Measurements from ENCODE around the gene PXDC1. TPM values are rescaled to one million over a fixed set of nuclear protein-coding genes. Genes with fewer than 3 reads are reported as not detected.

The PXDC1 gene, protein sequence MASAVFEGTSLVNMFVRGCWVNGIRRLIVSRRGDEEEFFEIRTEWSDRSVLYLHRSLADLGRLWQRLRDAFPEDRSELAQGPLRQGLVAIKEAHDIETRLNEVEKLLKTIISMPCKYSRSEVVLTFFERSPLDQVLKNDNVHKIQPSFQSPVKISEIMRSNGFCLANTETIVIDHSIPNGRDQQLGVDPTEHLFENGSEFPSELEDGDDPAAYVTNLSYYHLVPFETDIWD
- total RNA-seq, result 48.4 TPM

DNA sequence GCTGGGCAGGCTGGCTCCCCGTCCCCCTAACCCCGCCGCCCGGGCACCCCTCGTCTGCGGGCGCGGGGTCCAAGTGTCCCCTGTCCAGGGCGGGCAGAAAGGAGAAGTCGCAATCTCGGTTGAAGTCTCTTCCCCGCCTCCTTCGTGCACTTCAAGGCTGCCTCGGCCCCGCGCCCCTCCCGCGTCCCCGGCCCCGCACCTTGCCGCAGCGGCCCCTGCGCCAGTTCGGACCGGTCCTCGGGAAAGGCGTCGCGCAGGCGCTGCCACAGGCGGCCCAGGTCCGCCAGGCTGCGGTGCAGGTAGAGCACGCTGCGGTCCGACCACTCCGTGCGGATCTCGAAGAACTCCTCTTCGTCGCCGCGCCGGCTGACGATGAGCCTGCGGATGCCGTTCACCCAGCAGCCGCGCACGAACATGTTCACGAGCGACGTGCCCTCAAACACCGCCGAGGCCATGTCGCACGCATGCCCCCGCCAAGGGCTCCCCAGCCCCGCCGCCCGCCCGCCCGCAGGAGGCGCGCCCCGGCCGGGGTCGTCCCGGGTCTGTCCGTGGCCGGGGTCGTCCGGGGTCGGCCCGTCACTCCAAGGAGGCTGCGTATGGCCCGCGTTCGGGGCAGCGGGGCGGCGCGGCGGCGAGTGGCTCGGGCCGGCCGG is at the start of gene PXDC1:
Gene PXDC1, minus strand, starts transcription at position 637 of the 653 bp plus-strand sequence. Its CDS starts 182 bp downstream, at position 455.
- DNase-seq (ENCODE audit: low spot score), result no peak

DNA sequence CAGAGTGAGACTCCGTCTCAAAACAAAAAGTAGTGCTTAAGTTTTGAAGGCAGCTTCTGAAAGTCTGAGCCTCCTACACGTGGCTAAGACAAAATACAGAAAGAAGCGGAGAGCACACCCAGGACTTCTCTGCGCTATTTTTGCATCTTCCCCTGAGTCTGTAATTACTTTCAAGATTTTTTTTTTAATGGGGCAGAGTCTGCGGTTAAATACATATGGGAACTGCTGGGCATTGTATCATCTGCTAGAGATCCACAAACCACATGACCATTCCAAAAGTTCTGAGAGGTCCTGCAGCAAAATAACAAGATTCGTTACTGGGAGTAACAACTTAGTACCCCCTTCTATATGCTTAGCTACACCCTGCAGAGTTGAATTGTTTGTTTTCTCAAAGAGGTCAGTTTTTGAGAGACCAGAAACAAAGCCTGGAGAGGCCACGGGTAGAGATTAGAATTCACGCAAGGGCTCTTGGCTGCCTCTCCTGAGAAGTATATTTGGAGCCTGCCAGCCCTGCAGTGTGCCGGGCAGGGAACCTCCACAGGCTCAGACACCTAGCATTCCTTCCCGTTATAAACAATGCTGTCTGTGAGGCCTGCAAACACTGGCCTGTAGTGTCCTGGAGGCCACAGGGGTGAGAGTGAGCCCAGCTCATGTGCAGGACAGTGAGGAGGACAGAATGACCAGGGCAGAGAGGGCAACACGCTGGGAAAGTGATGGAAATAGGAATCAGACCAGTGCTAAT is 49.5 kb upstream of the PXDC1 start:
- DNase-seq (ENCODE audit: low spot score), result no peak

DNA sequence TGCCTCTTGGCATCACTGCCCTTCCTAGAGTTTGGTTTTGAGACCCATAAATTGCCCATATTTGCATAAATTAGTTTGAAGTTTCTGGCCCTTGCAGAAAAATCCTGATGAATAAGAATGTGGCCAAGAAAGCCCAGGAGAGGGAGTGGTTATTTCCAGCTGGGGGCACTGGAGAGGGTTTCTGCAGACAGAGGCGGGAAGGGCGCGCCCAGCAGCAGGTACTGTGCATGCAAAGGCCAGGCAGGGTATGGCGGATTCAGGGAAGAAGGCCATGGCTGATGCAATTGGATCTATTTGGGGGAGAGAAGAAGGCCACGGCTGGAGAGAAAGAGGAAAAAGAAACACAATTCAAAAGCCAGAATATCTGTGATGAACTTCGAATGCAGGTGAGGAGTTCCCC is 48.2 kb upstream of the PXDC1 start:
- DNase-seq (ENCODE audit: low spot score), result no peak

DNA sequence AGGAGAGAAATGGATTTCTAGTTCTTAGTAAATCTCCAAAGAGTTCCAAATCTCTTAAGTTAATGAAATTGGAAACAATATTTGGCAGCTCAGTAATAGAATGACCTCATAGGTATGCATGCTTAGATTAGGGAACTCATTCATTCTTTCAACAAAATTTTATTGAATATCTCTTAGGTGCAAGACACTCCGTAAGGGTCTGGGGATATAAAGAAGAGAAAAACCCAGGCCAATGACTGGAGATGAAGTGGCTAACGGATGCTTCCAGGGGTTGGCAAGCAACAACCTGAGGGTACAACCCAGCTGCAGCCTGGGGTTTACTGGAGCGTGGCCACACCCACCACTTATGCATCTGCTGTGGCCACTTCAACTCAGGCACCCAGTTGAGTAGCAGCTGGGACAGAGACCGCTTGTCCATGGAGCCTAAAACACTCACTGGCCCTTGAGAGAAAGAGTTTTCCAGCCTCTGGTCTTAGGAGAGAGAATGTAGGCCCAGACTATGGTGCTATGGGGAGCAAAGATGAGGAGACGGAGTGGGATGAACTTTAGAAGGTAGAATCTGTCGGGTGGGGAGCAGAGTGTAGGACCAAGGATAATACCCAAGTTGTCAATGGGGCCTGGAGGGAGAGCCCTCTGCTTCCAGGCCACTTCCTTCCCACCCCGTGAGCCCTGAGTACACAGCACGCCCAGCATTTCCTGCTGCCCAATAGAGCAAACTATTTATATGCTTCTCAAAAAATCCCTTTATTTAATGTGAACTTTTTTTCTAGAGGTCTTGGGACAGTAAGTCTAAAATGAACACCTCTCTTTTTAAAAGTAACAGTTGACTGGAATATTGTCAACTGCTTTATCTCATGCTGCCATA is 46.8 kb upstream of the PXDC1 start:
- DNase-seq (ENCODE audit: low spot score), result no peak

DNA sequence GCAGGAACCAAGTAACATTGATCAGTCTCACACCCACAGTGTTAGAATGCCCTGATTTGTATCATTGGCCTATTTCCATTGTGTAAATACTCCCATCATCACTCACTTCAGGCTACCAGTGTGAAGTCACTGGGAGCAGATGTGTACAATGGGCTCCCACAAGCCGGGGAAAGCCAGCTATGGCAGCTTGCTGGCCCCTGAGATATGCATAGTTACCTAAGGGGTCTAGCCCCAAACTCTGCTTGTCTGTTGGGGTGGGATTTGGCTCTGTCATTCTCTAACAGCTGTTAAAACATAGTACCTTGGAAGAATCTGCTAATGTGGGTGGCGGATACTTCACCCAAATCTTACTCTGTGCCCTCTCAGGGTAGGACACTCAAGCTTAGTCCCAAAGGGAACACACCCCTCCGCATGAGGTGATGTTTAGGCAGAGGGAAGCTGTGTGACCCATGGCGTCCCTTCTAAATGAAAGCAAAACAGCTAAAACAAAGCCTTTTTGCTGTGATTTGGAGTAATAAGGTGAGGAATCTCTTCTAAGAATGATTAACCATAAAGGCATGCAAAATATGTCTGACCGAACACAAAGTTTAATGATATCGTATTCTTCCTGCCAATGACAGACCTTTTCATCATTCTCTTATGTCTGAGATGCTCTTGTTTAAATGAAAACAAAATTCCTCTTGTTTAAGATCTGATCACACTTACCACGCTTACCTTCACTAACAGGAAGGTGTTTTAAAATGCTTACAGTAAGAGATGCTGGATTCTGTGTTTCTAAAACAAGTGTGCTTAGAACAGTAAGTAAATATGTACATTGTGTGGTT is 45.9 kb upstream of the PXDC1 start:
- no peak for DNase-seq (ENCODE audit: low spot score)

DNA sequence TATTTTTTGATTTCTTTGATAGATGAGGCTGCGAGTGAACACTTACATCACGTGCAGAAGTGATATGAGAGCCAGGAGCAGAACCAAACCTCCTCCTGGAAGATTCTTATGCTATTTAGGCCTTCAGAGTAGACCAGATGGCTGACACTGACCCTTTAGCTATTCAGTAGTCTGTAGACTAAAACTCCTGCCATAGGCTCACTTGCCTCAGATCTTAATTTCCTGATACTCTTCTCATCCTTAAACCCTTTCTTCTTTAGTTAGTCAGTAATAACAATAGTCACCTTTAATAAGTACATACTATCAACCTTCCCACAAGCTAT is 45.2 kb upstream of the PXDC1 start:
- DNase-seq (ENCODE audit: low spot score), result no peak

DNA sequence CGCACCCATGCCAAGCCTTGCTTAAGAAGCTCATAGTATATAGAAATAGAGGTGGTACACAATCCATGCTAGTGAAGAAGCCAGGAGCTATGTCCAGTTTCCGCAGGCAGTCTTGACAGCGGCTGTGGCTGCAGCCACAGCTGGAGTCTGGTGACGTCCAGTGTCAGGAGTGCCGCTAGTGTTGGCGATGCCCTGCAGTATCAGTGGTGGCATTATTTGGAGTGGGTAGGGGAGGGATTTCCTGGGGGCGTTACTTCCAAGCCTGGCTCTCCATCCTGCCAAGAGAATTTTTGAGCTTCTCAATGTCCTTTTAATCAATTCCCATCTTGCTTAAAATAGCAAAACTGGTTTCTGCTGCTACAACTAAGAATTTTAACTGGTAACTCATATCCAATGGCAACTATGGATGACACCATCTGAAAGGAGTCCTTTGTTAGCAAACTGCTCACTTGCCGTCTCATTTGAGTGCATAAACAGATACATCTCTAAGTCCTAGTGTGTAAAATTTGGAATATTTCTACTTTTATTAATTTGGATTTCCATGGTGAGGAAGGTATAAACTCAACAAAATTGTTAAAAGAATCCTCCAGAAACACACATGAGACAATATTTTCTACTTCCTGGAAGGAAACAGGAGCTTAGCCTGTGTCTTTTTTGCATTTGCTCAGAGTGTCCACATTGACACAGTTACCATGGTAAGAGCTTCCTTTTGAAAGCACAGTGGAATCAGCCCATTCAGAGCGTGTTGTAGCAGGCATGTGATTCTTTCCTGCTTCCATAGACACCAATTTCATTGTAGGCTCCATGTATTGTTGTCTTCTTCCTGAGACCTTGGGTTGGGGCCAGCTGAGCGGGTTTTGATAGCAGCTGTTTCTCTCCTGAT is 44.6 kb upstream of the PXDC1 start:
- no peak for DNase-seq (ENCODE audit: low spot score)

DNA sequence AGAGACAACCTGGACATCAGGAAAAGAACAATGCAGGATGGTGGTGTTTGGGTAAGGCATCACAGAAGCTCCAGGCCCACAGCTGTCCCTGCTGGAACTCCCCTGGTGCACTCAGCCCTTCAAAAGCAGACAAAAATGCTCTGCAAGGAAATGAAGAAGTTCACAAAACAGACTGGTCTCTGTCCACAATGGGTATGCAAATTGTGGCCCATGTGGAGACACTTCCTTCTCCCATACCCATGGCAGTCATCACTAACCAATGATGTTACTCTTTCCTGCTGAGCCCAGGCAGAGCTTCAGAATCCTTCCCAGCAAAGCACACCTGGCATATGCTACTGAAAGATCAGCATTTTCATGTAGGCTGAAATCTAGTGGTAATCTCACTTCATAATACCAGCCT is 42.6 kb upstream of the PXDC1 start:
- no peak for DNase-seq (ENCODE audit: low spot score)

DNA sequence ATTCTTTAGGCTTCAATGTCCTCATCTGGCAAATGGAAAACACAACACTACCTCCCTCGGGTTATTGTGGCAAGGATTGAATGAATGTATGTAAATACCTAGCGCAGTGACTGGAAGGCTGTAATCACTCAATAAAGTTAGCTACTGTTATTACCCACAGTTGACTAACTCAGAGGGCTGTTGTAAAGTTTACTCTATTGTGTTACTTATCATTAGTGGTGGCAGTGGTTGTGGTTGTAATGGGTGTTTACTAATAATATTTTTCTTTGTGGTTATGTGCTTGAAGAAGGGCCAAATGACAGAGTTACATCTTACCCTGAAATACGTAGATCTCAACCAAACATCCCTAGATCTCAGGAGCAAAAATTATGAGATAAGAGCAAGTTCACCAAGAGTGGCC is 42.0 kb upstream of the PXDC1 start:
- DNase-seq (ENCODE audit: low spot score), result no peak

DNA sequence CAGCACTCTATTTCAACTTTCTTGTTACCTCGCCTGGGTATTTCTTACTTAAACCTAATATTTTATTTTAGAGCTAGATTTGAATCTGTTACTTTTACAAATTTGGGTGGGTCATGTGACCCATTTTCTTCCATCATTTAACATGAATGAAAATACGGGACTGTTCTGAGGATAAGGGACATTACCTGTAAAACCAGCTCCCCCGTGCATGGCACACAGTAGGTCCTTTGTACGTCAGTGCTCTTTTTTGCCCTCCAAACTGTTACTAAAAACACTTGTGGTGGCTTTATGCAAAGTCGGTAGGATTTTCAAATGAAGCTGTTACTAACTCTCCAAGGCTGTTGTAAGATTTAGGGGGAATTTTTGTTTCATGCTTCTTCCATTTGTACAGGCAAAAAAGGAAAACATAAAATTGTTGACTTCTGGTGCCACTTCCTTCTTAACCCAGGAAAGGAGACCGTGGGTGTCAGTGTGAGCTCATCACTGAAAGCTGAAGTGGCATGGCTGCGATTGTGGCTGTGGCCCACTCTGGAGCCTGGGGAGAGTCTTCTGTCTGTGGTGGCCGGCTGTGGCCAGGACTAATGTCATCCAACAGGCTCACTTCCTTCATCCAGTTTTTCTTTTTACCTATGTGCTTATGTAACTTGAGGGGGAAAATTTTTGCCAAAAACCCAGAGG is 40.2 kb upstream of the PXDC1 start:
- DNase-seq (ENCODE audit: low spot score), result no peak

DNA sequence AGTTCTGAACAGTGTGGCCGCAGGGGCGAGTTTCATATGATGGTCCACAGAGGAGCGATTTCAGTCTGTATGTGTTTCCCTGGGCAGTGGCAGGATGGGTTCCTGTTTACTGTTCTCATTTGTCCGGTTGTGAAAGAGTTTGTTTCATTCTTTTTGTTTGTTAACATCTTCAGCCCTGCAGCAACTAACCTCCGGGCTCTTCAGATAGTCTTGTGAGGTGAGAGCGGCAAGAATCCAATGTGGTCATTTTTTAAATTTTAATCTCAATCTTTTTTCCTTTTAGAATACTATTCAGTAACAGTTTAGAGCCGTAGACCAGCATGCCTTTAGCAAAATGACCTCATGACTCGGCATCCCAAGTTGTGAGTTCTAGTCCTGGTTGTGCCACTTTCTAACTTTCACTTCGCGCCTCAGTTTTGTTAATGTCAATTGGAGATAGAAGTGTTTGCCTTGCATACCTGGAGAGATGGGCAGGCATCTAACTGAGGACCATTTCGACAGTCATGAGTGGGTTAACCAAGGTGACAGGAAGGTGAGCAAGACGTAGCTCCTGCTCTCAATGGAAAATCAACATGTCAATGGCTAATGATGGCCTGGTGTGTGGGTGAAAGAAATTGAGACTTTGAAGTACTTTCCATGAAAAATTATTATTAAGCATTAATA is 38.5 kb upstream of the PXDC1 start:
- no peak for DNase-seq (ENCODE audit: low spot score)

DNA sequence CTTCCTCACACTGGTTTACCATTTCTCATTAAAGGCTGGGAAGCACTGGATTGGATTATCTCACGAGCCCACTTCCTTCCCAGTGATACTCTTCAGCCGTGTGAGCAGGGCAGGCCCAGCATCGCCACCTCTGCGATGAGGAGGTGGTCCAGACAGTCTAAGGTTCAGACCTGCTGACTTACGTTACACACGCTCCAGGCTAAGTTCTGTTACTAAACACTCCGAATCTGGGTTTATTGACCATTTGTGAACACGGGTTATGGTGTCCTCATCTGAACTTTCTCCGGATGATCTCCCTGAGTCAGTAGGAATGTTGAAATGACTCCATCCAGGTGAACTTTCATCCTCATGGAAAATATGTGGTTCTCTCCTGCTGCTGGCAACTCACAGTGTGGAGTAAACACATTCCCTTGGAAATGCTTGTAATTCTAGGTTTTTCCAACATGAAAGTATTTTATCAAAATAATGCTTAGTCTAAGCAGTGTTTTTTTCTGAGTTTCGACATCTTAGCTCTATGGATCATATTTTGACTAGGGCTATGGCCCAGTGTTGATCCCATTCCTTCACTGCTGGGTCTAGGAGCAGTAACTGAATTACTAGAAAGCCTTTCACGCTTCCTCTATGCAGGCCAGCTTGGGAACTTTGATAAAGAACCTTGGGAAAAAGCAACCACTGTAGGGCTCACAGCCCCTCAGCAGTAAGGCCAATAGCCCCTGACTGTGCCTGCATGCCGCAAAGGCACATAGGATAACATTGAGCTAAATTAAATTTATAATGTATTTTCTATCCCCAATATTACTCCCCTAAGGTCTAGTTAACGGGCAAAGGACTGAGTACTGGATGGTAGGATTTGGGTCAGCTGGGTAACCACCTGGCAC is 37.7 kb upstream of the PXDC1 start:
- DNase-seq (ENCODE audit: low spot score), result no peak

DNA sequence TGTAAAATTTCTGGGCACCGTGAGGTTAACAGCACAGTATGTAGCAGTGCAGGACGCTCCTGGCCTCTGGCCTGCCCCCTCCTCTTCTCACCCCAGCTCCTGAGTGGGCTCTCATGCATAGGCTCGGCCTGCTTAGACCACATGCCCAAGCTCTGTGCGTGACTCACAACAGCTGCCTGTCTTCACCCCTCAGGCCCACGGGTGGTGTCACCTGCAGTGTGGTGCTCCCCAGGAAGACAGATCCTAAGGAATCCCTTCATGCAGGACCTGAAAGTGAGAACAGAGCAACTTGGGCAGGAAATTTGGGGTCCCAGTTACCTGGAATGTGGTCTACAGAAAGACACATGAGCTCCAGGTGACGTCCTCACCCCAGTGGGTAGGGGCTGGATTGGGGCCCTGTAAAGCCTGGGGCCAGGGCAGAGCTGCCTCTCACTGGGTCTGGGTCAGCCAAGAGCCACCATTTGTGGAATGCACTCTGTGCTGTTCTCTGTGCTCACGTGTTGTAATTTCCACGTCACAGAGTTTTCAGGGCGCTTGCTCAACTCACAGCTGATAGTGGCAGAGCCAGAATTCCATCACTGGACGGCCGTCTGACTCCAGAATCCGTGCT is 37.0 kb upstream of the PXDC1 start:
- DNase-seq (ENCODE audit: low spot score), result peak; percentile 26

DNA sequence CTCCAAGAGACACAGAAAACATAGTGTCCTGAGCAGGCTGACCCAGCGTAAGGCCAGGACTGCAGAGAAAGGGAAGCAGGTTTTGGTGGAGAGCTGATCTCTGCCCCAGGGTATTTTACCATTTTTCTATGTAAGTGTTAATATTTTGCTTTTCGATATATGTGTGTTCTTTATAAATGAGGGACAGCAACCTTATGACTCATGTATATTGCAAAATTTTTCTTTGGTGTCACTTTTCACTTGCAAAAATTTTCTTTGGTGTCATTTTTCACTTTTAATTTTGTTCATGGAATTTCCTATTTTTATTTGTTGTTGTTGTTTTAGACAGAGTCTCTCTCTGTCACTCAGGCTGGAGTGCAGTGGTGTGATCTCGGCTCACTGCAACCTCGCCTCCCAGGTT is 34.6 kb upstream of the PXDC1 start:
- no peak for DNase-seq (ENCODE audit: low spot score)

DNA sequence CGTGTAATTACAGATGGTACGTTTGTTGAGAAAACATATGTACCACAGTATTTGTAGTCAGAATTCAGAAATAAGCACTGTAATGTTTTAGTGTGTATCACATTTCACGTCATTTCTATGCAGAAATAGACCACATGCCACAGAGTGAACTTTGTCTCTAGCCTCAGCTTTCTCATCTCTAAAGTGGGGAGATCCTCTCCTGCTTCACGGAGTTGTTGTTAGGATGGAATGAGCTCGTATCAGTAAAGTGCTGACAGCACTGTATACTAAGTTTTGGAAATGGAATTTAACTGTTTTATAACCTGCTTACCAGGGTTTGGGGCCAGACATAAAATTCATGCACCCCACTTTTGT is 34.2 kb upstream of the PXDC1 start:
- no peak for DNase-seq (ENCODE audit: low spot score)

DNA sequence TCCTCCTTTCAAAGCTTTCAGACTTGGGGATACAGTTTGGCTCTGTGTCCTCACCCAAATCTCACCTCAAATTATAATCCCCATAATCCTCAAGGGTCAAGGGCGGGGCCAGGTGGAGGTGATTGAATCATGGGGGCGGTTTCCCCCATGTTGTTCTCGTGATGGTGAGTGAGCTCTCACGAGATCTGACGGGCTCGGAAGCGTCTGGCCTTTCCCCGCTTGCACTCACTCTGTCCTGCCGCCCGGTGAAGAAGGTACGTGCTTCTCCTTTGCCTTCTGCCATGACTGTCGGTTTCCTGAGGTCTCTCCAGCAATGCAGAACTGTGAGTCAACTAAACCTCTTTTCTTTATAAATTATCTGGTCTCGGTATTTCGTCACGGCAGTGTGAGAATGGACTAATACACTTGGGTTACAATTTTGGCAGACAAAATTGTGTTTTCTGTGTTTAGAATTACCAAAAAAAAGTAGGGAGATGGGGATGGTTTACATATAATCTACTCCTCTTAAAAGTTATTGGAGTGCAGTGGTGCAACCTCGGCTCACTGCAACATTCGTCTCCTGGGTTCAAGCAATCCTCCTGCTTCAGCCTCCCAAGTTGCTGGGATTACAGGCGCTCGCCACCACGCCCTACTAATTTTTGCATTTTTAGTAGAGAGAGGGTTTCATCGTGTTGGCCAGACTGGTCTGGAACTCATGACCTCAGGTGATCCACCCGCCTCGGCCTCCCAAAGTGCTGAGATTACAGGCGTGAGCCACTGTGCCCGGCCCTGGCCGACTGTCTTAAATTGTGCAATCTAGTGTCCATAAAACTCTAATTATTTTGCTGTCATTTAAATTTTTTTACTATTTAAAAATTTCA is 33.6 kb upstream of the PXDC1 start:
- no peak for DNase-seq (ENCODE audit: low spot score)

DNA sequence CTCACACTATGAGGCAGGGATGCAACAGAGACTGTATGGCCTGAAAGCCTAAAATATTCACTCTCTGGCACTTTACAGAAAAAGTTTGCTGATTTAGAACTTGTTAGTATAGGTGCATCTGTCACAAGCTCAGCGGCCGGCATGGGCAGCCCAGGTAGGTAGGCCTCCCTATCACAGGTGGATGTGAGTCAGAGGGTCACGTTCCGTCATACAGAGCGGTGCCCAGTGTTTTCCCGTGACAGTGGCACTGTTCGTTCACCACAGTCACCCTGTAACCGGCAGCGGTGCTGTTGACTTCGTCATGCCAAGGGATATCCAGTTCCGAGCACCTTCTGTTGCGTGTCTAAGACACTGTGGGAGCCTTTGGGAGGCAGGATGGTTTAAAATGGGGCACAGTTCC is 32.9 kb upstream of the PXDC1 start:
- DNase-seq (ENCODE audit: low spot score), result no peak
